Measurements from ENCODE around the gene SLC7A6.

The SLC7A6 gene

DNA sequence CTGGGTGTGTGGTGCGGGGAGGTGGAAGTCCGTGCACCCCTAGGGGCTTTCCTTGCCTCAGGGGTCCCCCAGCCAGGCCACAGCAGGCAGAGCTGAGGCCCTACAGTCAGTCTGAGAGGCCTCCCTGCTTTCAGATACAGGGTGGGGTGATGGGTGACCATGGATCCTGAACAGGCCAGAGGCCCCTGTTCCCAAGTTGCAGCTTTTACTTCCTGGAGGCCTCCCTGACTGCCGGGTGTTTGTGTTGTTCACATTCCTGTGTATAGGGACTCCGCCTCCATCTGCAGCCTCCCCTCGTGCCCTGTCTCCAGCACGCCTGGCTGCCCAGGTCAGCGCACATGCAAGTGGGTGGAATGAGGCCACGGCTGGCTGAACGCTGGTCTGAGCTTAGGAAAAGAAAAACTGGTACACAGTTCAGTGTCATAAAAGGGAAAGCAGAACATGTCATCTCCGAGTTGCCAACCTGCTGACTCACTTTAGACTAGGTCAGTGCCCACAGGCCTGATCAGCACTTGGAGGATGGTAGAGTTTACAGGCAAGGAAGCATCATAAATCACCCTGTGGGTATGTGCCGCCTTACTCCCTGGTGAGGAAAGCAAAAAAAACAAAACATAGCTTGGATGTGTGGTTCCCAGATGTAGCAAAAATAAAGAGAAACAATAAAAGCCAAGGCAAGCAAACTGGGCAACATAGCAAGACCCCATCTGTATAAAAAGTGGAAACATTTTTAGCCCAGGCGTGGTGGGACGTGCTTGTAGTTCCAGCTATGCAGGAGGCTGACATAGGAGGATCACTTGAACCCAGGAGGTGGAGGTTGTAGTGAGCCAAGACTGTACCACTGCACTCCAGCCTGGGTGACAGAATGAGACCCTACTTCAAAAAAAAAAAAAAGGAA lies 6.2 kb upstream of the SLC7A6 start:
- DNase-seq = no peak

GRCh38 chr16:68259007-68259825 lies 5.1 kb upstream of the SLC7A6 start:
- no peak for DNase-seq

- no peak for DNase-seq
Observed at GRCh38 chr16:68263559-68264127, 683 bp upstream of the SLC7A6 start.

DNA sequence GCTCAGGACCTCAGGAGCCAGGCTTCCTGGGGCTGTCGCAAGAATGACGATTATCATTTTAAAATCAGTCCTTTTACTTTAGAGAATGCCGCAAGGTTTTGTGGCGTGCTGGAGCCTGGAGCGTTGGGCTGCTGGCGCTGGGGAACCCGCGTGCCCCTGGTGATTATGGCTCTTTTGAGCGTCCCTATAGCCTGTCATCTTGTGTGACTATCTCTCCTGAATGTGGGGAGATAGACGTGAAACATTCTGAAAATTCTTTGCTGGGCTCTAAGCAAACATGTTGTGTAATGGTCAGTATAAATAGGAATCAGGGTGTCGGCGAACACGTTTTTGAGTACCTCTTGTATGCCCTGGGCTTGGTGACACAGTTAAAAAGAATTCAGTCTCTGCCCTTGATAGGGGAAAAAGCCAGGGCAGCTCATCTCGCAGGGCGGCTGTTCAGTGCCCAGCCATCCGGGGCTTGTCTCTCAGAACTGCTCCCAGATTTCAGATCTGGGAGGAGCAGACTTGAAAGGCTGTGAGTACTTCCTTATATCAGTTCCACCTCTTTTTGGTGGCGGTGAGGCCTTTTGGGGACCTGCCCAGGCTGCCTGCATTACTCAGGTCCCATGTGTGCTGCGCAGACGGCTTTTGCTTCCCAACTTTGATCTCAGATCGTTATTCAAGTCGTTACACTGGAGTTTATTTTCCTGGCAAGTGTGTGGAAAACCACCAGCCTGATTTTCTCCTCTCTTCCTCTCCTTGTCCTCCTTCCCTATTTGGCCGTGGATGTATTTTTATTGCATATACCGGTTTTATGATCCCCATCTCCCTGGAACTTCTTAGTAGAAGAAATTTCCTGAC lies 973 bp downstream of the SLC7A6 start:
- DNase-seq = peak; percentile 71

DNA sequence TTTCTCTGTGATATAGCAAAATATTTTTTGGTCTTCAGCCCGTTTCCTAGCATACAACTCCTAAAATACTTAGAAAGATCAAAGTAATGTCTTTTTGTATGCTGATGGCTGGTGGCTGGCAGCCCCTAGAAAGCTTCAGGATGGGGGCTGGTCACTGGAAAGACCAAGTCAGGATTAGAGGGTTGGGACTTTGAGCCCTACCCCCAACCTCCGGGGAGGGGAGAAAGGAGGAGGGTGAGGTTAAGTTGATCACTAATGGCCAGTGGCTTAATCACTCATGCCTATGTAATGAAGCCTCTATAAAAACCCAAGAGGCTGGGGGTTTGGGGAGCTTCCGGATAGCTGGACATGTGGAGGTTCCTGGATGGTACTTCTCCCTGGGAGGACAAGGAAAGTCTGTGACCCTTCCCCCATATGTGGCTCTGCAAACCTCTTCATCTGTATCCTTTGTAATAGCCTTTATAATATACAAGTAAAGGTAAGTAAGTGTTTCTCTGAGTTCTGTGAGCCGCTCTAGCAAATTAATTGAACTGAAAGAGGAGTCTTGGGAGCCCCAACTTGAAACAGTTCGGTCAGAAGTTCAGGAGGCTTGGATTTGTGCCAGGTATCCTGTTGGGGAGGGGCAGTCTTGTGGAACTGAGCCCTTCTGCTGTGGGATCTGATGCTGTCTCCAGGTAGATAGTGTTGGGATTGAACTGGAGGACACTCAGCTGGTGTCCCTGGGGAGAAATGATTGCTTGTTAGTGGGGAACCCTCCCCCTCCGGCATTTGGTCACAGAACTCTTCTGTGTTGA lies 3.5 kb downstream of the SLC7A6 start:
- DNase-seq = no peak

GRCh38 chr16:68269793-68270192 lies 5.5 kb downstream of the SLC7A6 start:
- no peak for DNase-seq

DNA sequence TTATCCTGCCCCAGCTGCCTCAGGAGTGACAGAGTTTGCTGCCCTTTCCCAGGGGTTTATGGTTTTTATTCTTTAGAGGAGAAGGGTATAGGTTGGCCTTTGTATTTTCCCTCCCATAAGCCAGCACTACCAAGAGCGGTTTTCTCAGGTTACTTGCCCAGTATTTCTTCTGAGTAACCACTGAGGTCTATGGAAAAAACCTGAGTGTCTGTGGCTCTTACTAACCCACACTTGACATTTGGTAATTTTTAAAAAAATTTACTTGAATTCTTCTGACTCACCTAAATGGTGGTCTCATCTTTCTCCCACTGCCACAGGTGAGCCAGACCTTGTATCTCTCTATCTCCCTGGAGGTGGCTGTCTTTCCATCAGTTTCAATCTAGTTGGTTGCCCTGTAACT lies 6.0 kb downstream of the SLC7A6 start:
- no peak for DNase-seq

DNA sequence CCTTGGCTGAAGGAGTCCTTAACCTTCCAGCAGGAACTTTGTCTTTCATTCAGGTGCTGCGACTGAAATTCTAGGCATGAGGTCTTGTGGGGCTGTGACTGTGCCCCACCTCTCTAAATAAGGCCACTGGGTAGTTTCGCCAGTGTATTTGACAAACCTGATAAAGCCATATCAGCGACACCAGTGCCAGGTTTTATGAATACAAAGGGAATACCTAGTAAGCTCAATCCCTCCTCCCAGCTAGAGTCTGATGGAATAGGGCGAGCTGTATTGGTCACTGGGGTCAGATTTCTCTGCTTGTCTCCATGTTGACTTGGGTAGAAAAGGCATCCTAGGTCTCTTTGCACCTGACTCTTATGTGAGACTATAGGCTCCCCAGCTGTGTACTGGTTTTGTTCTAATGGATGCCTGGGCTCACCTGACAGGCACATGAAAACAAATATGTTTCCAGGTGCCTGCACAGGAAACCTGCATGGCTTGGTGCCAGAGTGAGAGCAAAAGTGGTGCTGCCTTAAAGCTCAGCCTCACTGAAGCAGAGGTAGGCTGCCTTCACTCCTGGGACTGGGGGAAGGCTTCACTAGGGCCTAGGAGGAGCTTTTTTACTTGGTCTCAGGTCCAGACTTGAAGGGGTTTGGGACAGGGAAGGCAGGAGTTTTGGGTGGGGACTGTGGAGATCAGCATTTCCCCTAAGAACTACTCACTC lies 8.3 kb downstream of the SLC7A6 start:
- DNase-seq = no peak

- DNase-seq = no peak
Observed at GRCh38 chr16:68273459-68273858, 9.1 kb downstream of the SLC7A6 start.

DNA sequence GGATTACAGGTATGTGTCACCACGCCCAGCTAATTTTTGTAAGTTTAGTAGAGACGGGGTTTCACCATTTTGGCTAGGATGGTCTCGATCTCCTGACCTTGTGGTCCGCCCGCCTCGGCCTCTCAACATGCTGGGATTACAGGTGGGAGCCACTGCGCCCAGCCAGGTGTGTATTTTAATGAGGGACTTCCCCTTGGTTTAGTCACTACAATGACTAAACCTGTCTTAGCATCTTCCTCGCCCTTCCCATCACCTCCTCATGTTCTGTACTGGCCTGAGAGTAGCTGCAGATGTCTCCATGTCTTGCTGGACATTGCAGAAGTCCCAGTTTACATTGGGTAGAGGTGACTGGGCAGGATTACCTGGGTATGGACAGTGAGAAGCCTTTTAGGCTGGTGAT lies 9.6 kb downstream of the SLC7A6 start:
- DNase-seq = no peak

DNA sequence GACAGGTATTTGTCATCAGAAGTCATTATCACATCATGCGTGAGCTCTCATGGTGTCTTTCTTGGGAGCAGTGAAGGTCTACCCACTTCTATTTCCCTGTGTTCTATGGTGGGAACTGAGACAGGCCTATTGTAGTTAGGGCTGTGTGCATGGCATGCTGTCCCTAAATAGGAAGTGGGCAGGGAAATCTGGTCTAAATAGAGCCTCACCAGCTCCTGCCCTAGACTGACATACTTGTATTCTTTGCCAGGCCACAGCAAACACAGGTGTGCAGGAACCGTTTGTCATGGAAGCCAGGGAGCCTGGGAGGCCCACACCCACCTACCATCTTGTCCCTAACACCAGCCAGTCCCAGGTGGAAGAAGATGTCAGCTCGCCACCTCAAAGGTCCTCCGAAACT lies 10.1 kb downstream of the SLC7A6 start:
- no peak for DNase-seq

- peak; percentile 38 for DNase-seq
Observed at GRCh38 chr16:68275611-68276191, 11.4 kb downstream of the SLC7A6 start.

GRCh38 chr16:68276223-68276622 lies 11.9 kb downstream of the SLC7A6 start:
- no peak for DNase-seq

- no peak for DNase-seq
Observed at GRCh38 chr16:68279726-68280558, 15.6 kb downstream of the SLC7A6 start.

DNA sequence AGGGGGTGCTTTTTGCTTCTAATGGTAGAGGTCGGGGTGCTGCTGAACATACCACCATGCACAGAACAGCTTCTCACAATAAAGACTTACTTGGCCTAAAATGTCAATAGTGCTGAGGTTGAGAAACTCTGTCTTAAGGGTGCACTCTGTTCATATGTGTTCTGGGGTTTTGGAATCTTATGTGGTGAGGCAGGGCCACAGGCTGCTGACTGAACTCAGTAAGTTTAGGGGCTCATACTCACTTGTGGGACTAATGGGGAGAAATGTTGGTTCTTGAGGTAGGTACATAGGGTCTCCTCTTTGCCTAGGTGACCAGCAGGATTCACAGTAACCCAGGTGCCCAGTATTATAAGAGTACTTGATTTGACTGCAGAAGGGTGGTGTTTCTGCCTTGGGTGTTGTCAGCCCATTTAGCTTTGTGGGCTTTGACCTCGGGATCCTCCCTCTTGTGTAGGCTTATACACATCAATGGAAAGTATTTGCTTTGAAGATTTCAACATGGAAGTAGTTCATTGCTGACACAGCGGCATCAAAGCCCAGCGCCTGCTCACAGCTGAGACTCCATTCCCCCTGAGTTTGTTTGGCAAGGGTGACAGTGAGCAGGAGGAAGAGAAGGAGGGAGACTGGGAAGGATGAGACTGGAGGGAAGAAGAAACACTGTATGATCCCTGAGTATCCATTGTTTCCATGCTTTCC lies 17.2 kb downstream of the SLC7A6 start:
- DNase-seq = peak; percentile 33

DNA sequence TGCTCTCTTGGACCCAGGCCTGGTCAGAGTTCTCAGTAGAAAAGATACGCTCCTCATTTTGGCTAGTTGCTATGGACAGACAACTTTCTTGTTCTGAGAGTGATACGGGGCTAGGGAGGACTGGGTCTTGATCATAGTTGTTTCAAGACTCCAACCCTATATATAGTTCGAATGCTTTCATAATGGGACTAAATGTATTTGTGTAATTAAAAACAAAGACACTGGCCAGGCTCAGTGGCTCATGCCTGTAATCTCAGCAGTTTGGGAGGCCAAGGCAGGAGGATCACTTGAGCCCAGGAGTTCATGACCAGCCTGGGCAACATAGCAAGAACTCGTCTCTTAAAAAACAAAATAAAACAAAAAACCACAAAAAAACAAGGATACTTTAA lies 17.7 kb downstream of the SLC7A6 start:
- no peak for DNase-seq

- no peak for DNase-seq
Observed at GRCh38 chr16:68283346-68283745, 19.0 kb downstream of the SLC7A6 start.

DNA sequence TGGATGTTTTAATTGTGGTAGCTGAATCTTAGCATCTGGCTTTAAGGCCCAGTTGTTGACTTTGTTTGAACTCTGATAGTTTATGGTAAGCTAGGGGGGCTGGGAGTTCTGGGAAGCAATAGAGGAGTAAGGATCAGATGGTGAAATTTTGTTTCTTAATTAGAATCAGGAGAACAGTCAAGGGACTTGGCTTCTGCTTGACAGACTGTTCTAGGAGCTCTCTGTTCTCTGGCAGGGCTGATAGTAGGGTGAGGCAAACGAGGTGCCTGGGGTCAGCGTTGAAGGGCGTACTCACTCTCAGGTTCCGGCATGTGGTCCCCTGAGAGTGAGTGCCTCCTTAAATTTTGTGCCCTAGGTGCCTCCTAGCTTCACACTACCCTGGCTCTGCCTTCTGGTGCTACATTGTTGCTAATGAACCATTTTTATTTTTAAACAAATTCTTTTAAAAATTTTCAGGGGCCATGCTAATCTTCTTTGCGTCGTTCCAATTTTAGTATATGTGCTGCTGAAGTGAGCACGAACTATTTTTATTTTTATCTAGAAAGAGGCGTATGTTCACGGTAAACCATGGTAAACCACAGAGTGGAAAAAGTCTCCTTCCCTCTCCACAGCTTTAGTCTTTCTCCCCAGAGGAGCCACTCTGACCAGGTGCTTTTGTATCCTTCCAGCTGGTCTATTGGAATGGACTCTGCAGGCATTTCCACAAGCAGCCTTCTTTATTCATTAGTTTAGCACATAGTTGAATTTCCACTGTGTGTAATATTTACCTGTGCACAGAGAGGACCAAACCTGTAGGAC lies 19.7 kb downstream of the SLC7A6 start:
- no peak for DNase-seq
